Activated CD4-positive, alpha-beta T cell treated with anti-CD3 and anti-CD28 coated beads, Interleukin-2, amount 50 U/mL, for 16 hours (primary cell): ENCODE measurements around the gene FCAMR.

Source experiments
- DNase-seq: peaks from one replicate; pipeline ENCODE4 v3.0.0-alpha.2; 2020

Gene FCAMR

DNA sequence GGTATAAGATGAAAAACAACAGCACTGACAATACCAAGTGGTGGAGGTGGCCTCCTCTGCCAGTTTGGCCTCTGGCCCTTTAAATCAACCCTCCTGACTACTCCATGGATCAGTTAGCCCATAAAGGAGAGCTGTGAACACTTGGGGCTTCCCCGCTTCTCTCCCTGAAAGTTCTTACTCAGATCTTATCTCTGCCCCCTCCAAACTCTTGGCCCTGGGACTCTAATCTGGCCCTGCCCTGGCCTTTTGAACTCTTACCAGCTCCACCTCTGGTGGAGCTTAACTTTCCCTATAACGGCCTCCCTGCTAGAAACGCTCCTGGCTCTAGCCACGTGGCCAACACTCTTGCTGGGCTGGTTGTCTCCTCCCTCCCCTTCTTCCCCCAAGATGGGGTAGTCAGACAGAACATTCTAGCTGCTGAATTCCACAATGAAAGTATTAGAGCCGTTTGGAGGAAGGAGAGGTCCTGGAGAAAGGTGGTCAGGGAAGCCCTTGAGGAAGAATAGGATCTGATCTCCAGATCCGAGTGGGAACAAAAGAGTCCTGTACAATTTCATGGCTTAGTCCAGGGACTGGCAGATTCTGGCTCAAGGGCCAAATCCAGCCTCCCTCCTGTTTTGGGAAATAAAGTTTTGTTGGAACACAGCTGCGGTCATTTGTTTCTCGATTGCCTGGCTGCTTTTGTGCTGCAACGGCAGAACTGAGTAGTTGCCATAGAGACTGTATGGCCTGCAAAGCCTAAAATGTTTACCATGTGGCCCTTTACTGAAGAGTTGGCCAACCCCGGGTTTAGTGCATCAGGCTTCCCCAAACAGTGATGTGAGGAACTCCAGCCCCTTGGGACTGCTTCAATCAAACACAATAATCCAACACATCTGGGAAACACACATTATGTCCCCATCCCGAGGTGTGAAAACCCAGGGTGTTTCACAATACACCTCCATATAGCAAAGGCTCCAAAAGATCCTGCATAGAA is 14.5 kb downstream of the FCAMR start:
- DNase-seq: peak; percentile 25

DNA sequence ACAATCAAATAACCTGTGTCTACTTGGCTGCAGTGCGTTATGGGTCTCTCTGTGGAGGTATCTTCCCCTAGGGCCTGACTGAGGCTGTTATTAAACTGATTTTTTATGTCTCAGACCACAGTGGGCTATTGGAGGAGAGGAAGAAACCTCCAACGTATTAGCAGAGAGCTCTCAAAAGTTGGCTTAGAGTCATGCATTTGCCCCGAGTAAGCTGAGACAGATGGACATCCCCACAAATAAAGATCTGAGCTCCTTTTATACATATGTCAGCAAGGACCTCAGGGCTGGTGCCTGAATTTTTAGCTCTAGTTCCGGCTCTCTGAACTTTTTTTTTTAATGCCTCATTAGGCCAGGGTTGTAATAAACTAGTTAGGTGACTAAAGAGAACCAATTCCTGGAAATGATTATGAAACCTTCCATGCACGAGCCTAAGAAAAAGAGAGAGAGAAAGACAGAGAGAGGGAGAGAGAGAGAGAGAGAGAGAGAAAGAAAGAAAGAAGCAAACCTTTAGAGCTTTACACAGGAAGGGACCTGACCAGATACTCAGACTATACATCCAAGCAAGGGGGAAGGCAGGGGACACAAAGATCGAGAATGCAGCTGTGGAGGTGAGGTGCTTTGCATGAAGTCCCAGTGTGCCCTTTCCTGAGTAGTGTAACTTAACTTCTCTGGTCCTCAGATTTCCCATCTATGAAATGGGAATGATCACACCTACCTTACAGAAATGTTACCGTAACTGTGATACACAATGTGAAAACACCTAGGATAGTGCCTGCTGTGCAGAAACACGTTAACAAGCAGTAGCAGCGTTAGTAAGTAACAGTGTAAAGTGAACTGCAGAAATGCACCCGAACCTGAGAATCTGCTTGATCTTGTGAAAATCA is 15.6 kb downstream of the FCAMR start:
- DNase-seq: peak; percentile 5

DNA sequence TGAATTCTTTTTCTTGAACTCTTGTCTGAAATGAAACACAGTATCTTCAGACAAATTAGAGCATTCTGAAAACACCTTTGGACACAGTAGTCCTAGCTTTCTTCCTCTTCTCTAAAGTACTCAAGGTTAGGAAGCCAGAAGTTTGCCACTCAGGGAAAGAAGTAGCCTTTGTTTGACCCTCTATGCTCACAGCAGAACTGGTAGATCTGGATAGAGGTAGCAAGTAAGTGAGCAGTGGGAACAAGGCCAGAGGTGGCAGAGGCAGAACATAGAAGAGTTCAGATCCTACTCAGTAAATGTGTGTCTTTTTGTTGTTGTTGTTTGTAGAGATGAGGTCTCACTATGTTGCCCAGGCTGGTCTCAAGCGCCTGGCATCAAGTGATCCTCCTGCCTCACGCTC is 16.6 kb downstream of the FCAMR start:
- DNase-seq: no peak

DNA sequence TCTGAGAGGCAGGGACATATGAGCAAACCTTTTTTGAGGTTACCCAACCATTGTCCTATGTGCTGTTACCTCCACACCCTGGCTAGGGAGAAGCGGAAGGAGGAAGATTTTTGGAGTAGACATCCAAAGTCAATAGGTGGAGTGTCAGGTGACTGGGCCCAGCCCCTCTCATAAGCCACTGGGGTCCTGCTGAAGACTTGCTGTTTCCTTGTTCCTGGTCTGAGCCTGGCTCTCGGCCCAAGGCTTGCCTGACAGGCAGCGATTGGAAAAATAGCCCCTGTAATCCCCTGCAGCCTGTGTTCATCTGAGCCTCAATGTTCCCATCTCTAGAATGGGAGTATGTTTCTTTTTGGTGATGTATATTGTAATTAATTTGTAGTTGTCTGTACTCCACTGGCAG is 17.1 kb downstream of the FCAMR start:
- DNase-seq: no peak

DNA sequence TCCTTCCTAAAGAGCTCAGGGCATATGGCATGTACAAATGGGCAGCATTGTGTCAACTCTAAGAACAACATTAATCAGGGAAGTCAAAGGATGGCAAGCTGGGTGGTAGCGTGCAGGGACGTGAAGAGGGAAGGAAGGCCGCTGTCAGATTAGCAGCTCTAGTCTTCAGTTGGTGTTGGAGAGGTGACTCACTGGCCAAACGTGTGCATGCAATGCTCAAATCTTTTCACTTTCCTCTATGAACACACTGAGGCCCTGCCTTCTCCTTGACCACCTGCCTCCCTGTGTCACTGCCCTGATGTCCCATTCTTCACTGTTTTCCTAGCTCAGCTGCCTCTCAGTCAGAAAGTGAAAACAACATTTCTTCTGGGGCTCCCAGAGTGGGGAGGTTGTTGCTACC is 18.1 kb downstream of the FCAMR start:
- no peak for DNase-seq

DNA sequence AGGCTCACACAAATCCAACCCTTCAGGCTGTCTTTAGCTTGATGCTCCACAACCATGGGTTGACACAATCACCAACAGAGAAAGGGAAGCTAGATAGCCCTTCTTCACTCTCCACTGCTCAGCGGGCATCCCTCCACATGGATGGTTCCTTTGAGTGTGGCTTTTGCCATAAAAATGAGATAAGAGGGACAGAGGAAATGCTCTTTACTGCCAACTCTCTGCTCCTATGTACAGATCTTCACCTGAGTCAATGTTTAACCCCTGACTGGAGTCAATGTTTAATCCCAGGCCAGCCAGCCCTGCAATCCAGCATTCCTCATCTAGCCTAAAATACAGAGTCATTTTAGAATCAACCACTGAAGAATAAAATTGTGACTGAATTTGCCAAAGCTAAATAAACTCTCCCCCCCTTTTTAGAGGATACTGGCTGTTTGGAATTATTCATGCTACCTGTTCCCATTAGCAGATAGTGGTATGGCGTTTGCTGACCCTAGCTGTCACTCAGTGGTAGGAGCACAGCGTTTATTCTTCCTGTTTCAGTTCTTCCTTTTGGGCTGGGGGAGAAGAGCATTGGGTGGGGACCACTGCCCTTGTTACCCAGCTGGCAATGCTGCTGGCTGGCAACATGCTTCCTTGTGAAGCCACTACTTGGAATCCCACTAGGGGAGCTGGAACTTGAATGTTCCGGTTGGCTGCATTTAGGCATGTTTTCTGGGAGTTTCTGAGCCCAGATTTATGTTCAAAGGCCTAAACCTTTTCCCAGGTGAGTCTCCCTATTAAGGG is 18.8 kb downstream of the FCAMR start:
- no peak for DNase-seq

DNA sequence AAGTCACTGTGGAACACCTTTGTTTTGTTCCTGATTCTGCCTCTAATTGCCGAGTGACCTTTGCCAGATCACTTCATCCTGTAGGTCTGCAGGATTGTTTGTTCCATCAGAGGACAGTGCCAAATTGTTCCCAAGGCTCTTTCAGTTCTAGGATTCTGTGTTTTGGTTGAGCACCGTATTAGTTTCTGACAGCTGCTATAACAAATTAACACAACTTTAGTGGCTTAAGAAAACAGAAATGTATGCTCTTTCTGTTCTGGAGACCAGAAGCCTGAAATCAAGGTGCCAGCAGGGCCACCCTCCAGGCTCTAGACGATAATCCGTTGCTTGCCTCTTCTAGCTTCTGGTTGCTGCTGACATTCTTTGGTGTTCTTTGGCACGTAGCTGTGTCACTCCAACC is 20.6 kb downstream of the FCAMR start:
- DNase-seq: no peak

DNA sequence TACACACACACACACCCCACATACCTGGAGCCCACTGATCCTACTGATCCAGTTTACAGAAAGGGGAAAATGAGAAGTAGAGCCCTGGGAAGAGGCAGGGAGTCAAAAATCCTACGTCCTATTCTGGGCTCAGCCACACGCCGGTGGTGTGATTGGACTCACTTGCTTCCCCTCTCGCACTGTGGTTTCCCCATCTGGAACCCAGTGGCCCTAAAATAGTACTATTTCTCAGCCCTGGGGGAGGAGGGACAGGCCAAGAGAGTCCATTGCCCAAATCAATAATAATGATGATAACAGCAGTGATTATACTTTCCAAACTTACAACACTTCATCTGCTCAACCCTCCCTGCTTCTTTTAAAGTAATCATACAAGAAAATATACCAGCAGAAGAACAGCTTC is 21.1 kb downstream of the FCAMR start:
- no peak for DNase-seq

DNA sequence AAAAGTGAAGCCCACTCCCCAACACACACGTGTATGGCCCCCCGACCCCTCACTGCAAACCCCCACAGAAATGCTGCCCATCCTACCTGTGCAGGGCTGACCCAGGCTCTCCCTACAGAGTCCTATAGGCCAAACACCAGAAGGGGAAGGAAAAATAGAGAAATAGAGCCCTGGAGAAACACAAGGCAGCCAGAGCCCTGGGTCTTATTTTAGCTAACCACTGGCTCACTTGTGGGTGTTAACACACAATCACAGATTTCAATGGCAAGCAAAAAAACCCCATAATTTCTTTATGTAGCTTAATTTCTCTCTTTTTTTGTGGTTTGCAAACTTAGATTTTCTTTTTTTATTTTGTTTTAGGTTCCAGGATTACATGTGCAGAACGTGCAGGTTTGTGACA is 23.0 kb downstream of the FCAMR start:
- no peak for DNase-seq

DNA sequence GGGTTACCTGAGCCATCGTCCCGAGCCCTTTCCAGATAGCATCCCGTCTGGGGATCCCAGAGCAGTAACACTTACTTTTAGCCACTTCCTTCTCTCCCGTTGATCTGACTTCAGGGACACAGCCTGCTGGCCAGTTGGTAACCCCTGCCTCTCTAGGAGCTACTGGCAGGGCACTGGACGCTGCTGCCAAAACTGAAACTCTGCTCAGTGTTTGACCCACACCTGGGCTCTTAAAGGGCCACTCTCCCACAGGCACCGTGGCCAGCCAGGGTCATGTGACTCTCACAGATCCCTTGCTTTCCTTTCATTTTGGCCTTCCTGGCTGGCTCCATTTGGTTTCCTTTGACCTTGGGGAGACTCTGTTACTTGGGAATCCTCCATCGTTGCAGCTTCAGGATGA is 24.0 kb downstream of the FCAMR start, which contains the start of gene PIGR:
TSS of gene PIGR (minus strand) at position 206 of the 400 bp plus-strand sequence. CDS start 5,935 bp downstream, outside the sequence.
- no peak for DNase-seq

DNA sequence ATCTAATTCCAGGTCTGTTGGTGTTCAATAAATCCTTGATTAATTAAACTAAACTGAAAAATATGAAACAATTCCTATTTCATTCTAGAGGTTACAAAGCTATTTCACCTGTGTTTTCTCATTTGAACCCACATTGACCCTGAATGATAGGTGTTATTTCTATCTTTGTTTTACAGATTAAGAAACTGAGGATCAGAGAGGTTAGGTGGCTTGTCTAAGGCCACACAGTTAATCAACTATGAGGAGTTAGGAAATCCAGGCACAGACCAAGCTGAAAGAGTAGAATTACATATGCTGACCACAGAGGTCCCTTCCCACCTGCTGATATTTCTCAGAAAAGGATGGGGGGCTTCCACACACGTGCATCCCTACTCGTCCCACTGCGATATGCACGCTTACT is 24.5 kb downstream of the FCAMR start:
- no peak for DNase-seq

DNA sequence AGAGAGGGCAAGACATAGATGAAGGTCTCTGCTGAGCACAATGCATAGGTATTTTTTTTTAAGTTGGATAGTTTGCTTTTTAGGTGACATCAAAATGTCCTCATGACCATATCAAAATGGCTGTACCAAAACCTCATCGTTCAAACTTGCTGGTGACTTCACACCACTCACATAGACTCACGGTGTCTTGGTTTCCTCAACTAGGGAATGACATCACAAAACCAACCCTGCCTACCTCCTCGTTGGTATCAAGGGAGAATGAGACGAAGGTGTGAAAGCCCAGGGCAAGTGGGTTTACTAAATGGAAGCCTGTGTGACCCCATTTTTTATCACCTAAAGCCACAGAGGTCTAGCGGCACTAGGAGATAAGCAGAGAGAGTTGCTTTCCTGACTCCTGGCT is 25.6 kb downstream of the FCAMR start:
- DNase-seq: no peak

DNA sequence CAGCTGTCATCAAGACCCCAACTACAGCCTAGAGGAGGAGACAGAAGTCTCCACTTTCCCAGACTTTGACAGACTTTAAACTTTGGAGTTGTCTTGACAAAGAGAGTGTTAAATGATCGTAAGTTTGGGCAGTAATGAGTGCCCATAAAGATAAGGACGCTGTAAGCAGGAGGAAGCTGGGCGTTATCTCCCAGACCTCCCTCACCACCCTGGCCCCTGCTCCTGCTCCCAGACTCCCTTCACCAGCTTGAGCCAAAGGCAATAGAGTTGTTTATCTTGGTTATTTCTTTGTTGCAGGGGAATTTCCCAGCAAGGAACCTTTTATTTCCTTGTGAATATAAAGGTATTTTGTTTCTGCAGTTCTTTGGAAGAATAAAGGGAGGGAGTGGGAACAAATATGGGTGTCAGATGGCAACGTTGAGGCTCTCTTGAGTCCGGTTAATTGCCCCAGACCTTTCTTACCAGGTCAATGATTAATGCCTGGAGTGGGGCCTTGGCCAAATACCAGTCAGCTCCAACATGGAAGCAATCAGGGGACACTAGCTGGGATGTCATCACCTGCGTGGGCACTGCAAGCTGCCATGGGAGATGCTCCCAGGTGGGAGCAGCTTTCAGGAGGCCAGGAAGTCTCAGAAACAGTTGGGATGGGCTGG is 28.4 kb downstream of the FCAMR start:
- no peak for DNase-seq

DNA sequence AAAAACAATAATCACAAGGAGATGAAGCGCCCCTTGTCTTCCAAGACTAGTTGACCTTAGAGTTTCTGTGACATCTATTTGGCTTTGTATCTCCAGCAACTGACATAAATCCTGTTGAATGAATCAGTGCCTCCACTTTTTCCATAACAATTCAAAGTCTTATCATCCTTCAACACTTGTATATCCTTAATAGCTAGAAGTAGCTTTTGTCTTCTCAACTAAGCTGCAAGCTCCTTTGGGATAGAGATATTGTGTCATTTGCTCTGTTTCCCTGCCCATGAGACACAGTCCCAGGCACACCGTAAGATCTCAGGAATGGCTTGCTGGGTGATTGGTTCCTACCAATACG is 29.7 kb downstream of the FCAMR start:
- DNase-seq: no peak

DNA sequence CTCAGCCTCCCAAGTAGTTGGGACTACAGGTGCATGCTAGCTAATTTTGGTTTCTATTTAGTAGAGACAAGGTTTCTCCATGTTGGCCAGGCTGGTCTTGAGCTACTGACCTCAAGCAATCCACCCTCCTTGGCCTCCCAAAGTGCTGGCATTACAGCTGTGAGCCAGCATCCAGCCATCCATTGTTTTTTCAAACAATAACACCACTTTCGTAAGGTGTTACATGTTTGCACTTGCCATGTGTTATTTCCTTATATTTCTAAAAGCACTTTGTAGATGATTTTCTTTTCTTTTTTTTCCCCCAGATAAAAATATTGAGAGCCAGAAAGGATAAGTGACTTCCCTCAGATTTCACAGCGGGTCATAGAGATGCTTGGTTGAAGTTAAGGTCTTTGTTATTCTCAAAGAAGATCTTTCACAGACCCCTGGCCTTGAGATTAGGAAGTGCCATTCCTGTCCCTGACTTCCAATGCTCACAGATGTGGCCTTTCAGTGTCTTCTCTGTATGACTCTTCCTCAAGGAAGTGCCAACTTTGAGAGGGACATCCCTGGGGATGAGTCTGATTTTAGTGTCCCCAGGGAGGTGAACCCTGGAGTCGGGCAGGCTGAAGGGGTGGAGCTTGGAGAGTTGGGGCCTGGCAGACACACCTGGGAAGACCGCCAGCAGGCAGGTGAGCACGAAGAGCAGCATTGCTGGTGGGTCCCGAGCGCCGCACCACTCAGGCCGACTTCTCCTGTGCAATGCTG is 30.2 kb downstream of the FCAMR start:
- no peak for DNase-seq

DNA sequence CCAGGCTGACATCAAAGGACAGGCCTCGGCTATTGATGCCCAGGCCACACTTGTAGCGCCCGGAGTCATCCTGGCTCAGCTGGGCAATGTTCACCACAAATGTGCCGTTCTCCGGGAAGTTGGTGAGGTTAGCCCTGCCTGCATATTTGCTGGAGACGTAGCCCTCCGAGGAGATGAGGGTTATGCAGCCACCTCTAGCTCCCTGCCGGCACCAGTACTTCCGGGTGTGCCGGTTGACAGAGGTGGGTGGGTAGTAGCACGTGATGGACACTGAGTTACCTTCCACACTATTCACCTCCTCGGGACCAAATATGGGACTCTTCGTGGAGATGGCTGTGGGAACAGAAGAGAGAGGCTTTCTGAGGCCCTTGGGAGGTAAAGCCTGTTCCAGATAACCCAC is 31.1 kb downstream of the FCAMR start:
- DNase-seq: no peak

DNA sequence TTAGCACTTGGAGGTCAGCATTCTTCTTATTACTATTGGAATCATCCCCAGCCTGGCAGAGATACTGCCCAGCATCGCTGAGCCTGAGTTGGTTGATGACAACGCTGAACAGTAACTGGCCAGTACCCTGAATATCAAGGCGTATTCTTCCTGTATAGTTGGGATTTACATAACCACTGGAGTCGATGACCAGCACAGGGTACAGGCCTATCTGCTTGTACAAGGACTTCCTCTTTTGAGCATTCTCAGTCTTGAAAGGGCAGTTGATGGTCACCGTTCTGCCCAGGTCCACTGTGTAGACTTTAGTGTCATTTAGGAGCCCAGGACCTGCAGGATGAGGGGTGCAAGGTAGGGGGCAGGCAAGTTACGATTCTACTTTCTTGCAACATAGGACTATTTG is 32.8 kb downstream of the FCAMR start:
- DNase-seq: no peak

DNA sequence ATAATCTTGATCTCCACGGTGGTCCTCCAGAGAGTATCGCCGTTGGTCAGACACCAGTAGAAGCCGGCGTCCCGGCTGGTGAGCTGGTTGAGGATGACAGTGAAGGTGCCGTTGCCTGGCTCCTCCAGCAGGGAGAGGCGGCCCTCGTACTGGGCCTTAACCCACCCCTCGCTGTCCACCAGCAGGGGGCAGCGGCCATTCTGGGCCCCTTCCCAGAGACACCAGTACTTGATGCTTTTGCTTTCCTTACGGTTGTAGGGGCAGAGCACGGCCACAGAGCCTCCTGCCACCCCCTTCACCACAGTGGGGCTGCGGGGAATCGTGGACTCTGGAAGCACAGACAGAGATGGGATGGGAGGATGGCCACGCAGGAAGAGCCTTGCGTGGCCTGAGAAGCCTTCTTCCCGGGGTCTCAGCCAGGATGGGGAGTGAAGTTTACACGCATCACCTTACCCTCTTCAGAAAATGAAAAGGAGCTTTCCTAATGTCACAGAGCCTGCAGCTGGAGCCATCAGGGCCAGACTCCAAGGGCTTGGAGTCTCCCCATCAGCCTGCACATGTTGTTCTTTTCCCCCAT is 34.7 kb downstream of the FCAMR start:
- peak; percentile 47 for DNase-seq

DNA sequence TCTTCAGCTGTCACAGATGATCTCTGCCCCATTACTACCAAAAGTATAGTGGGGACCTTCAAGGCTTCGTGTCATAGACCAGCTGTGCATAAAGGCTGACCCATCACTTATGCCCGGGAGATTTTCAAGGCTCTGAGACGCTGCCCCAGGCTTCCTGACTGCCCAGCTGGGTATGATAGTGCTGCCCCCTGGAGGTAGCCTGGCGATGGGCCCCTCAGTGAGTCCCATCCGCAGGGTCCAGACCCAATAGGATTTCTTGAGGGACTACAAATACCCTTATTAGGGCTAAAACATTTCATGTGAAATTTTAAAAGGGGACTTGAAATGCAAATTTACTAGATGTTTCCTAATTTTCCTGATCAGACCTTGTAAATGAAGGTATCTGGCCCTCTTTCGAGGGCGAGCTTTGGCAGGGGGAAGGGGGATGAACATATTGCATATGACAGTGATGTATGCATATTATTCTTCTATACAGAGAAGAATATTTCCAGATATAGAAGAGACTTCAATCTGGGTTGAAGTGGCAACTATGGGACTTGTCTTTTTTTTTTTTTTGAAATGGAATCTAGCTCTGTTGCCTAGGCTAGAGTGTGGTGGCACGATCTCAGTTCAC is 36.8 kb downstream of the FCAMR start:
- DNase-seq: peak; percentile 56

DNA sequence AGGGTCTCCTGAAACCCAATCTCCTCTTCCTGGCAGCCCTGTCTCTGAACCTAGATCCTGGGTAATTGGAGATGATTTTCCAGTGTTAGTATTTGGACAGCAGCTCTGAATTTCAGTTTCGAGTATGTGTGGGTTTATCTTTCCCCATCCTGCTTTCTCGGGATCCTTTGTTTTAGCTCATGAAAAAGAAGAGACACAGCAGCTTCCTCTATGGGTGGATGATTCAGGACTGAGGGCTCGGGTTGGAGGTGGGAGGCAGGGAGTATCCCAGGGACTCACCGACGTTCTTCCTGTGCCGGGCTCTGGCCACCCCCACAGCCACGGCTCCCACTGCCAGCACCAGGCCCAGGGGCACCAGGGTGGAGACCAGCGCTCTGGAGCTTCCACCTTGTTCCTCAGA is 38.1 kb downstream of the FCAMR start:
- no peak for DNase-seq

DNA sequence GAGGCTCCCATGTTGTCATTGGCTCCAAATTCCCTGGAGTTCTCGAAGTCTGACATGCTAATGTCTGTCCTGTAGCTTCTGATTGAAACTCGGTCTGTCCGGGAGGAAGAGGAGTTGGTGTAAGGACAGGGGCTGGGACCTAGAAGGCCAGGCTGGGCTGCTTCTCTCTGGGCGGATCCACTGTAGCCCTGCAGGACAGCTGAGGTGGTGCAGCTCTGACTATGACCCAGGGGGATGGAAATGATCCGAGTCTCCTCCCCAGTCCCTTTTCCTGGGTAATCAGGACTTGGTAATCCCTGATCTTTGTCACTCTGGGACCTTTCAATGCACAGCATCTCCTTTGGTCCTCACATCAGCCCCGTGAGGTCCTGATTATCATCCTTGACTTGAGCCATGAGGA is 38.6 kb downstream of the FCAMR start:
- no peak for DNase-seq
